ACHN (cell line): ENCODE data around the gene ACSS1.

Source experiments
- DNase-seq: peaks from one replicate; pipeline ENCODE4 v3.0.0-alpha.2; 2015
- in situ Hi-C: cut with HindIII; loops from 2 replicates; pipeline ENCODE4 v1.10.0; 2017; ENCODE audit warnings: low sequenced_read_pairs, low pct_ligation_motif_present, low pct_unique_long_range_greater_than_20kb

ACSS1 gene

GRCh38 chr20:25050501-25051350 is 7.2 kb downstream of the ACSS1 start:
- no peak for DNase-seq
- in situ Hi-C loops, result no loop called here

GRCh38 chr20:25050082-25050481 is 7.9 kb downstream of the ACSS1 start:
- in situ Hi-C loops, result no loop called here
- no peak for DNase-seq

- in situ Hi-C loops, result no loop called here
- DNase-seq, result no peak
Observed at GRCh38 chr20:25049261-25050060, 8.5 kb downstream of the ACSS1 start.

GRCh38 chr20:25048519-25048952 is 9.4 kb downstream of the ACSS1 start:
- in situ Hi-C loops, result no loop called here
- no peak for DNase-seq

- DNase-seq, result no peak
- in situ Hi-C loops, result no loop called here
Observed at GRCh38 chr20:25047766-25048165, 10.2 kb downstream of the ACSS1 start.

GRCh38 chr20:25046736-25047666 is 10.9 kb downstream of the ACSS1 start:
- DNase-seq, result no peak
- in situ Hi-C loops, result no loop called here

- no peak for DNase-seq
- in situ Hi-C loops, result no loop called here
Observed at GRCh38 chr20:25046181-25046641, 11.7 kb downstream of the ACSS1 start.

GRCh38 chr20:25045343-25045712 is 12.6 kb downstream of the ACSS1 start:
- no peak for DNase-seq
- in situ Hi-C loops, result no loop called here

- DNase-seq, result no peak
- in situ Hi-C loops, result no loop called here
Observed at GRCh38 chr20:25044660-25045342, 13.1 kb downstream of the ACSS1 start.

- in situ Hi-C loops, result no loop called here
- no peak for DNase-seq
Observed at GRCh38 chr20:25044261-25044560, 13.7 kb downstream of the ACSS1 start.

GRCh38 chr20:25043499-25044260 is 14.3 kb downstream of the ACSS1 start:
- in situ Hi-C loops, result no loop called here
- no peak for DNase-seq

GRCh38 chr20:25042531-25043498 is 15.1 kb downstream of the ACSS1 start:
- DNase-seq, result no peak
- in situ Hi-C loops, result no loop called here

GRCh38 chr20:25041813-25042530 is 16.0 kb downstream of the ACSS1 start:
- in situ Hi-C loops, result no loop called here
- DNase-seq, result no peak

- DNase-seq, result no peak
- in situ Hi-C loops, result no loop called here
Observed at GRCh38 chr20:25040438-25040831, 17.5 kb downstream of the ACSS1 start.

- no peak for DNase-seq
- in situ Hi-C loops, result no loop called here
Observed at GRCh38 chr20:25039697-25040437, 18.1 kb downstream of the ACSS1 start.
